ENCODE measurements around the gene AGBL4. TPM values are rescaled to one million over a fixed set of nuclear protein-coding genes. Genes with fewer than 3 reads are reported as not detected.

Gene AGBL4
- total RNA-seq, 1 donor from 2014 or later = not detected

DNA sequence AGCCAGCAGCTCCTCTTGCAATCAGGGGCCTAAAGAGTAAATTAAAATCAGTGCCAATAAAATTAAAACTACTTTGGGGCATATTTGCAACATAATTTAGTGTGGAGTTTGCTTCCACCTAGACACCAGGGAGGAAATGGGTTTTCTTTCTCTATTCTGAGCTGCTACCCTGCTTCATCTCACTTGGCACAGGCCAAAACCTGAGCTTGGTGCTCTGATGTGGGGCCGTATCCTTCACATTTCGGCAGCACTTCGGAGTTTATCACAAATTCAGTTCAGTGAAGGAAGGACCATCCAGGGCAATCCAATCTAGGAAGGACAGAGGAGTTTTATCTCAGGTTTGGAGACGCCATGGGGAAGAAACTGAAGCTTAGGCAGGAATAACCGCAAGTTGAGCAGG is 1428.1 kb downstream of the AGBL4 start:
- Mint-ChIP-seq H3K9me3 (ENCODE audit: unreplicated experiment) (no peaks in the 10 kb centered on the region), H3K4me3 (ENCODE audit: unreplicated experiment) (no peak overlapping the region), H3K27me3 (ENCODE audit: unreplicated experiment) (no peaks in the 10 kb centered on the region), H3K27ac (ENCODE audit: unreplicated experiment) (no peak overlapping the region), H3K4me1 (ENCODE audit: unreplicated experiment) (no peaks in the 10 kb centered on the region), H3K36me3 (ENCODE audit: unreplicated experiment) (no peaks in the 10 kb centered on the region)
- no peak for DNase-seq (ENCODE audit: extremely low spot score, unreplicated experiment)
- TF ChIP-seq, protein P1, sequence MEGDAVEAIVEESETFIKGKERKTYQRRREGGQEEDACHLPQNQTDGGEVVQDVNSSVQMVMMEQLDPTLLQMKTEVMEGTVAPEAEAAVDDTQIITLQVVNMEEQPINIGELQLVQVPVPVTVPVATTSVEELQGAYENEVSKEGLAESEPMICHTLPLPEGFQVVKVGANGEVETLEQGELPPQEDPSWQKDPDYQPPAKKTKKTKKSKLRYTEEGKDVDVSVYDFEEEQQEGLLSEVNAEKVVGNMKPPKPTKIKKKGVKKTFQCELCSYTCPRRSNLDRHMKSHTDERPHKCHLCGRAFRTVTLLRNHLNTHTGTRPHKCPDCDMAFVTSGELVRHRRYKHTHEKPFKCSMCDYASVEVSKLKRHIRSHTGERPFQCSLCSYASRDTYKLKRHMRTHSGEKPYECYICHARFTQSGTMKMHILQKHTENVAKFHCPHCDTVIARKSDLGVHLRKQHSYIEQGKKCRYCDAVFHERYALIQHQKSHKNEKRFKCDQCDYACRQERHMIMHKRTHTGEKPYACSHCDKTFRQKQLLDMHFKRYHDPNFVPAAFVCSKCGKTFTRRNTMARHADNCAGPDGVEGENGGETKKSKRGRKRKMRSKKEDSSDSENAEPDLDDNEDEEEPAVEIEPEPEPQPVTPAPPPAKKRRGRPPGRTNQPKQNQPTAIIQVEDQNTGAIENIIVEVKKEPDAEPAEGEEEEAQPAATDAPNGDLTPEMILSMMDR (IDR thresholded peaks at IDR 0.05) = no peak

GRCh38 chr1:48592330-48592729 is 1431.4 kb downstream of the AGBL4 start:
- H3K36me3 Mint-ChIP-seq (ENCODE audit: unreplicated experiment) = no peaks in the 10 kb centered on the region
- no peak for DNase-seq (ENCODE audit: extremely low spot score, unreplicated experiment)

GRCh38 chr1:48591181-48591580 is 1432.6 kb downstream of the AGBL4 start:
- Mint-ChIP-seq H3K9me3 (ENCODE audit: unreplicated experiment) (no peaks in the 10 kb centered on the region), H3K27me3 (ENCODE audit: unreplicated experiment) (no peaks in the 10 kb centered on the region), H3K4me3 (ENCODE audit: unreplicated experiment) (no peak overlapping the region), H3K4me1 (ENCODE audit: unreplicated experiment) (no peaks in the 10 kb centered on the region), H3K27ac (ENCODE audit: unreplicated experiment) (no peak overlapping the region), H3K36me3 (ENCODE audit: unreplicated experiment) (no peaks in the 10 kb centered on the region)
- DNase-seq (ENCODE audit: extremely low spot score, unreplicated experiment) = no peak
- TF ChIP-seq, protein P1 (IDR thresholded peaks at IDR 0.05) = no peak

More at GRCh38 chr1:48592330-48592729, 1431.4 kb downstream of the AGBL4 start:
- H3K9me3 Mint-ChIP-seq (ENCODE audit: unreplicated experiment) = no peaks in the 10 kb centered on the region
- TF ChIP-seq, protein P1 (IDR thresholded peaks at IDR 0.05) = no peak
- no peak overlapping the region for H3K27ac Mint-ChIP-seq (ENCODE audit: unreplicated experiment)
- no peak overlapping the region for H3K4me3 Mint-ChIP-seq (ENCODE audit: unreplicated experiment)
- no peaks in the 10 kb centered on the region for H3K4me1 Mint-ChIP-seq (ENCODE audit: unreplicated experiment)
- no peaks in the 10 kb centered on the region for H3K27me3 Mint-ChIP-seq (ENCODE audit: unreplicated experiment)

DNA sequence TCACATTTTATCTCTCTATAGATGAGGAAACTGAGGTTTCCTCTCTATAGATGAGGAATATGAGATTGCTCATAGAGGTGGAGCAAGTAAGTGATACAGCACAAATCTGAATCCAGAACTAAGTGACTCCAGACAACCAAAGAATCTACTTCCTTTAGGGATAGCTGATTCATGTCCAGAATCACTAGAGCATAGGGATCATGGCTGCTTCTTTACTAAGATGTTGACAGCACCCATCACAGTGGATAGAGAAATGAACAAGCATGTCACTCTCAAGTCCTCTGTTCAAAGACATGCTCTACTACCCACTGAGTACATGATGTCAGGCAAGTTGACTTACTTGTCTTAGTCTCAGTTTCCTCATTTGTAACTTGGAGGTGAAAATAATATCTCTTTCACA is 1435.7 kb downstream of the AGBL4 start:
- Mint-ChIP-seq H3K4me1 (ENCODE audit: unreplicated experiment) (no peaks in the 10 kb centered on the region), H3K36me3 (ENCODE audit: unreplicated experiment) (no peaks in the 10 kb centered on the region), H3K4me3 (ENCODE audit: unreplicated experiment) (no peak overlapping the region), H3K27ac (ENCODE audit: unreplicated experiment) (no peak overlapping the region), H3K27me3 (ENCODE audit: unreplicated experiment) (no peaks in the 10 kb centered on the region), H3K9me3 (ENCODE audit: unreplicated experiment) (no peaks in the 10 kb centered on the region)
- TF ChIP-seq, protein P1 (IDR thresholded peaks at IDR 0.05) = no peak
- DNase-seq (ENCODE audit: extremely low spot score, unreplicated experiment) = no peak

DNA sequence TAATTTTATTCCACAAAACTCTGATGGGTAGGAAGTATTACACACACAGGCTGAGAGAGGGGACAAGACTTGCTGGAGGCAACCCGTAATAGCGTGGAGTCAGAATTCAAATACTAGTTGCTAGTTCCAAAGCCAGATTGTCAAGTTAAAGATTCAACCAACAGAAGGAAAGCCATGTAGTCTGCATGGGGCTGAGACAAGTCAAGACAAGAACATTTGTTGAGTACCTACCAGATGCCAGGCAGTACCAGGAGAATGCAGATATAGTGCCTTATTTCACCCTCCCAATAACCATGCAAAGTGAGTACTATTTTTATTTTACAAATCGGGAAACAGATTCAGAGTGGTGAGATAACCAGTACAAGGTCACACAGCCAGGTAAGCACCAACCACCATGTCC is 1441.3 kb downstream of the AGBL4 start:
- Mint-ChIP-seq H3K27ac (ENCODE audit: unreplicated experiment) (no peak overlapping the region), H3K4me3 (ENCODE audit: unreplicated experiment) (no peak overlapping the region), H3K4me1 (ENCODE audit: unreplicated experiment) (no peaks in the 10 kb centered on the region), H3K9me3 (ENCODE audit: unreplicated experiment) (no peaks in the 10 kb centered on the region), H3K27me3 (ENCODE audit: unreplicated experiment) (peaks cover 2% of the 10 kb centered on the region), H3K36me3 (ENCODE audit: unreplicated experiment) (no peaks in the 10 kb centered on the region)
- DNase-seq (ENCODE audit: extremely low spot score, unreplicated experiment) = no peak
- TF ChIP-seq, protein P1 (IDR thresholded peaks at IDR 0.05) = no peak

Data from osteocyte (in vitro differentiated cells).